ENCODE results near the gene MYO7B. TPM values are rescaled to one million over a fixed set of nuclear protein-coding genes. Genes with fewer than 3 reads are reported as not detected.

Gene MYO7B
- total RNA-seq, 4 donors from 2014 or later: 214 to 1,039 (median 594) TPM

GRCh38 chr2:127656569-127657231 is 121.2 kb downstream of the MYO7B start:
- Histone ChIP-seq H3K4me3 (no peak overlapping the region), H3K9me3 (no peaks in the 10 kb centered on the region), H3K27me3 (no peaks in the 10 kb centered on the region), H3K4me1 (peaks cover 0 to 24% (median 0%) of the 10 kb centered on the region in 4 donors), H3K27ac (peak overlapping the region in 2 of 4 donors; percentile 43 to 85), H3K36me3 (peaks cover 0 to 7% (median 0%) of the 10 kb centered on the region in 3 donors)
- TF ChIP-seq CTCF (IDR thresholded peaks at IDR 0.05) (no peak), POLR2A (IDR thresholded peaks at IDR 0.05) (no peak)
- DNase-seq: peak in 1 of 3 donors; percentile 25

- TF ChIP-seq CTCF (IDR thresholded peaks at IDR 0.05): no peak
- no peak for TF ChIP-seq POLR2A (IDR thresholded peaks at IDR 0.05)
- Histone ChIP-seq H3K4me3 (no peak overlapping the region), H3K9me3 (no peaks in the 10 kb centered on the region), H3K27me3 (no peaks in the 10 kb centered on the region), H3K4me1 (peaks cover 0 to 28% (median 0%) of the 10 kb centered on the region in 4 donors), H3K36me3 (peaks cover 0 to 7% (median 0%) of the 10 kb centered on the region in 3 donors), H3K27ac (peak overlapping the region in 2 of 4 donors; percentile 43 to 85)
- peak in 1 of 3 donors; percentile 28 for DNase-seq
Measured at GRCh38 chr2:127657232-127657595, 121.7 kb downstream of the MYO7B start.

- H3K4me3 ChIP-seq: no peak overlapping the region
- no peaks in the 10 kb centered on the region for H3K27me3 ChIP-seq
- TF ChIP-seq POLR2A (IDR thresholded peaks at IDR 0.05) (no peak), CTCF (IDR thresholded peaks at IDR 0.05) (no peak)
- H3K36me3 ChIP-seq: peaks cover 0 to 7% (median 0%) of the 10 kb centered on the region in 3 donors
- peak in 1 of 3 donors; percentile 3 for DNase-seq
- H3K9me3 ChIP-seq: no peaks in the 10 kb centered on the region
- H3K27ac ChIP-seq: peak overlapping the region in 2 of 4 donors; percentile 55 to 85
- H3K4me1 ChIP-seq: peaks cover 0 to 27% (median 0%) of the 10 kb centered on the region in 4 donors
Measured at GRCh38 chr2:127658146-127658545, 122.7 kb downstream of the MYO7B start.

- Histone ChIP-seq H3K4me1 (peaks cover 0 to 26% (median 0%) of the 10 kb centered on the region in 4 donors), H3K9me3 (no peaks in the 10 kb centered on the region), H3K4me3 (no peak overlapping the region), H3K27ac (peak overlapping the region in 3 of 4 donors; percentile 32 to 85 (median 55)), H3K27me3 (no peaks in the 10 kb centered on the region), H3K36me3 (peaks cover 0 to 7% (median 0%) of the 10 kb centered on the region in 3 donors)
- peak in 1 of 3 donors; percentile 30 for DNase-seq
- TF ChIP-seq POLR2A (IDR thresholded peaks at IDR 0.05) (no peak), CTCF (IDR thresholded peaks at IDR 0.05) (no peak)
Measured at GRCh38 chr2:127658641-127659407, 123.3 kb downstream of the MYO7B start.

- TF ChIP-seq POLR2A (IDR thresholded peaks at IDR 0.05): no peak
- no peak for TF ChIP-seq CTCF (IDR thresholded peaks at IDR 0.05)
- Histone ChIP-seq H3K9me3 (no peaks in the 10 kb centered on the region), H3K36me3 (peaks cover 0 to 1% (median 0%) of the 10 kb centered on the region in 3 donors), H3K27me3 (no peaks in the 10 kb centered on the region), H3K27ac (peak overlapping the region in 2 of 4 donors; percentile 55 to 85), H3K4me1 (peaks cover 0 to 30% (median 0%) of the 10 kb centered on the region in 4 donors), H3K4me3 (no peak overlapping the region)
- DNase-seq: peak in 1 of 3 donors; percentile 40
Measured at GRCh38 chr2:127659408-127660290, 124.2 kb downstream of the MYO7B start.

Measured in Peyer's patch (tissue), 4 donors.